IMR-90 (cell line): ENCODE data around the gene TMEM161A. TPM values are rescaled to one million over a fixed set of nuclear protein-coding genes. Genes with fewer than 3 reads are reported as not detected.

Source experiments
- ATAC-seq: fragments of 200-7000 bp; cut with Tn5 transposase; 2 replicates; pipeline ENCODE4 v1.9.1; 2020; ENCODE audit warnings: low read depth, mild to moderate bottlenecking, moderate library complexity
- BruUV-seq: library from RNA; stranded (reverse); fragments of 400-500 nt; replicated peaks from 2 replicates; lab custom pipeline; 2021; lab: Mats Ljungman, UMichigan
- CTCF ChIA-PET: fragments of 300-600 bp; formaldehyde crosslinking; extraction: SDS; loops from one replicate; lab custom pipeline; 2021; ENCODE audit warnings: antibody characterized with exemption; lab: Yijun Ruan, JAX
- POLR2A ChIA-PET: fragments of 300-600 bp; sonication (Branson Sonifier 250); formaldehyde crosslinking; loops from one replicate; lab custom pipeline; 2022; ENCODE audit warnings: antibody characterized with exemption; ENCODE audit not compliant: unreplicated experiment; lab: Charles Lee
- DNase-seq: peaks from one replicate; pipeline ENCODE4 v3.0.0; 2013
- H2AFZ ChIP-seq: replicated peaks from 2 replicates; pipeline ENCODE3; 2013; ENCODE audit warnings: low read length, mild to moderate bottlenecking; ENCODE audit not compliant: poor library complexity
- H2AK5ac ChIP-seq: 2 replicates; pipeline ENCODE4 v1.6.1; 2013; ENCODE audit warnings: low read depth, low read length, inconsistent platforms
- H2AK9ac ChIP-seq: replicated peaks from 2 replicates; pipeline ENCODE3; 2013; ENCODE audit warnings: mild to moderate bottlenecking, low read depth, low read length, moderate library complexity; ENCODE audit not compliant: poor library complexity
- H2BK120ac ChIP-seq: 2 replicates; pipeline ENCODE4 v1.6.1; 2013; ENCODE audit warnings: low read depth, low read length, inconsistent platforms
- H2BK15ac ChIP-seq: 3 replicates; pipeline ENCODE4 v1.6.1; 2013; ENCODE audit warnings: low read depth, low read length, inconsistent platforms
- H2BK20ac ChIP-seq: 2 replicates; pipeline ENCODE4 v1.6.1; 2013; ENCODE audit warnings: low read depth, mild to moderate bottlenecking, inconsistent platforms, low read length, moderate library complexity
- H2BK5ac ChIP-seq: 2 replicates; pipeline ENCODE4 v1.6.1; 2013; ENCODE audit warnings: mild to moderate bottlenecking, low read depth, low read length, inconsistent platforms; ENCODE audit not compliant: poor library complexity, severe bottlenecking
- H3K14ac ChIP-seq: replicated peaks from 2 replicates; pipeline ENCODE4 v1.6.1; 2013; ENCODE audit warnings: low read depth, low read length, inconsistent platforms
- H3K18ac ChIP-seq: 2 replicates; pipeline ENCODE4 v1.6.1; 2013; ENCODE audit warnings: low read depth, low read length, control low read depth
- H3K23ac ChIP-seq: 2 replicates; pipeline ENCODE4 v1.6.1; 2013; ENCODE audit warnings: low read depth, low read length, inconsistent platforms
- H3K27ac ChIP-seq: 2 replicates; pipeline ENCODE4 v1.5.1; 2013; ENCODE audit warnings: mild to moderate bottlenecking, control low read depth, low read length; ENCODE audit not compliant: insufficient read depth
- H3K27me3 ChIP-seq: 2 replicates; pipeline ENCODE4 v1.6.1; 2013; ENCODE audit warnings: low read length; ENCODE audit not compliant: control insufficient read depth, insufficient read depth
- H3K36me3 ChIP-seq: 2 replicates; pipeline ENCODE4 v1.6.1; 2013; ENCODE audit warnings: low read length, mixed read lengths; ENCODE audit not compliant: control insufficient read depth, insufficient read depth
- H3K4ac ChIP-seq: 2 replicates; pipeline ENCODE4 v1.6.1; 2013; ENCODE audit warnings: low read depth, low read length, inconsistent platforms
- H3K4me1 ChIP-seq: 2 replicates; pipeline ENCODE4 v1.6.1; 2013; ENCODE audit warnings: low read length, mixed read lengths; ENCODE audit not compliant: control insufficient read depth, insufficient read depth
- H3K4me2 ChIP-seq: 2 replicates; pipeline ENCODE4 v1.6.1; 2013; ENCODE audit warnings: low read depth, mild to moderate bottlenecking, control low read depth, low read length, moderate library complexity
- H3K4me3 ChIP-seq: 2 replicates; pipeline ENCODE4 v1.5.1; 2013; ENCODE audit warnings: low read depth, mild to moderate bottlenecking, control low read depth, low read length, moderate library complexity; ENCODE audit not compliant: insufficient read depth
- H3K56ac ChIP-seq: 2 replicates; pipeline ENCODE4 v1.6.1; 2013; ENCODE audit warnings: low read length, inconsistent platforms; ENCODE audit not compliant: insufficient read depth; ENCODE audit errors: extremely low read depth
- H3K79me1 ChIP-seq, 2 experiments: 2 replicates each; pipeline ENCODE4 v1.6.1; 2013; ENCODE audit warnings: low read length in 2 of 2, inconsistent platforms in 1 of 2, low read depth in 1 of 2
- H3K9ac ChIP-seq: 2 replicates; pipeline ENCODE4 v1.6.1; 2013; ENCODE audit warnings: low read depth, low read length, control low read depth
- H3K9me1 ChIP-seq: 2 replicates; pipeline ENCODE4 v1.6.1; 2013; ENCODE audit warnings: low read length, inconsistent platforms; ENCODE audit not compliant: insufficient read depth
- H3K9me3 ChIP-seq: 2 replicates; pipeline ENCODE4 v1.6.1; 2013; ENCODE audit warnings: low read length; ENCODE audit not compliant: control insufficient read depth, insufficient read depth
- H4K20me1 ChIP-seq: 2 replicates; pipeline ENCODE4 v1.6.1; 2013; ENCODE audit warnings: low read length, inconsistent platforms; ENCODE audit not compliant: insufficient read depth
- H4K5ac ChIP-seq: 2 replicates; pipeline ENCODE4 v1.6.1; 2013; ENCODE audit warnings: mild to moderate bottlenecking, low read depth, low read length, control low read depth
- H4K8ac ChIP-seq, 2 experiments: 2 replicates each; pipeline ENCODE4 v1.6.1; 2013; ENCODE audit warnings: low read depth in 2 of 2, low read length in 2 of 2, control low read depth in 1 of 2, inconsistent platforms in 1 of 2
- H4K91ac ChIP-seq: 2 replicates; pipeline ENCODE4 v1.6.1; 2013; ENCODE audit warnings: low read depth, low read length, inconsistent platforms; ENCODE audit not compliant: insufficient read depth
- CEBPB ChIP-seq: IDR thresholded peaks from 2 replicates; pipeline ENCODE4 v1.6.1; 2012; ENCODE audit warnings: low read depth, low read length, improper control_type of control experiment
- CHD1 ChIP-seq: IDR thresholded peaks from 2 replicates; pipeline ENCODE4 v1.6.1; 2012; ENCODE audit warnings: low read depth, low read length, improper control_type of control experiment
- FOS ChIP-seq: fragments of 150-350 bp; IDR thresholded peaks from 2 replicates; pipeline ENCODE4 v1.6.1; 2016; ENCODE audit warnings: low read depth, low read length
- MAFK ChIP-seq: IDR thresholded peaks from 2 replicates; pipeline ENCODE4 v1.6.1; 2012; ENCODE audit warnings: low read depth, low read length, improper control_type of control experiment
- MAZ ChIP-seq: IDR thresholded peaks from 2 replicates; pipeline ENCODE4 v1.6.1; 2012; ENCODE audit warnings: low read depth, mild to moderate bottlenecking, low read length, improper control_type of control experiment, moderate library complexity, borderline replicate concordance
- MXI1 ChIP-seq: IDR thresholded peaks from 2 replicates; pipeline ENCODE4 v1.6.1; 2012; ENCODE audit warnings: low read depth, mild to moderate bottlenecking, low read length, moderate library complexity, borderline replicate concordance
- NFE2L2 ChIP-seq: fragments of 150-350 bp; IDR thresholded peaks from 2 replicates; pipeline ENCODE4 v1.6.1; 2016; ENCODE audit warnings: low read depth, mild to moderate bottlenecking, low read length
- POLR2A ChIP-seq: IDR thresholded peaks from 2 replicates; pipeline ENCODE4 v1.6.1; 2012; ENCODE audit warnings: mild to moderate bottlenecking, low read depth, low read length
- RAD21 ChIP-seq: IDR thresholded peaks from 2 replicates; pipeline ENCODE4 v1.6.1; 2012; ENCODE audit warnings: low read length, improper control_type of control experiment
- RFX5 ChIP-seq: IDR thresholded peaks from 2 replicates; pipeline ENCODE4 v1.8.0; 2012; ENCODE audit warnings: low read depth, mild to moderate bottlenecking, low read length, moderate library complexity
- SMC3 ChIP-seq: fragments of 150-350 bp; IDR thresholded peaks from 2 replicates; pipeline ENCODE4 v1.6.1; 2016; ENCODE audit warnings: low read depth, mild to moderate bottlenecking, antibody characterized with exemption, low read length, moderate library complexity
- WGBS, 2 experiments: methylation state at CpG; one replicate each; pipeline versions ENCODE4 v1.1.5 to v1.1.7; 2013; ENCODE audit warnings: missing lambda C conversion rate in 2 of 2; ENCODE audit not compliant: insufficient read length in 1 of 2; ENCODE audit errors: extremely low coverage in 2 of 2; 5-methylcytosine and 5-hydroxymethylcytosine counted together
- dilution Hi-C: fragments of 300-500 bp; cut with HindIII; formaldehyde crosslinking; loops from one replicate; pipeline ENCODE4 v1.14.3; 2018; ENCODE audit warnings: low sequenced_read_pairs; ENCODE audit not compliant: unreplicated experiment
- in situ Hi-C: fragments of 300-500 bp; cut with MboI; formaldehyde crosslinking; loops from 3 replicates; pipeline ENCODE4 v1.14.3; 2019; ENCODE audit warnings: low sequenced_read_pairs, inconsistent platforms, mixed read lengths
- intact Hi-C: fragments of 100-400 bp; cut with micrococcal nuclease; formaldehyde crosslinking; loops from 2 replicates; pipeline ENCODE4 v1.10.0; 2022
- polyA plus RNA-seq, 3 experiments: library from polyadenylated mRNA; depleted of rRNA; stranded (reverse); fragments of >200 nt; gene quantifications; 2 replicates each; pipeline ENCODE4 v1.2.3, GENCODE V29; 2012; ENCODE audit warnings: low replicate concordance in 1 of 3
- total RNA-seq: library from RNA; depleted of rRNA; stranded (reverse); fragments of >200 nt; gene quantifications from 2 replicates; pipeline ENCODE4 v1.2.3, GENCODE V29; 2012
- TF ChIP-seq, protein P1 (sequence below): conservative IDR thresholded peaks from 2 replicates; pipeline ENCODE4 v1.5.1; 2012; ENCODE audit warnings: mild to moderate bottlenecking, low read depth, low read length, improper control_type of control experiment
- TF ChIP-seq, protein P2 (sequence below): fragments of 150-350 bp; IDR thresholded peaks from 2 replicates; pipeline ENCODE4 v1.6.1; 2016; ENCODE audit warnings: low read depth, mild to moderate bottlenecking, low read length, moderate library complexity, borderline replicate concordance

TMEM161A gene
- total and polyA plus RNA-seq, 2 of the 4 experiments (the other 2 are of a cell fraction), result 11.1 to 34.8 TPM

DNA sequence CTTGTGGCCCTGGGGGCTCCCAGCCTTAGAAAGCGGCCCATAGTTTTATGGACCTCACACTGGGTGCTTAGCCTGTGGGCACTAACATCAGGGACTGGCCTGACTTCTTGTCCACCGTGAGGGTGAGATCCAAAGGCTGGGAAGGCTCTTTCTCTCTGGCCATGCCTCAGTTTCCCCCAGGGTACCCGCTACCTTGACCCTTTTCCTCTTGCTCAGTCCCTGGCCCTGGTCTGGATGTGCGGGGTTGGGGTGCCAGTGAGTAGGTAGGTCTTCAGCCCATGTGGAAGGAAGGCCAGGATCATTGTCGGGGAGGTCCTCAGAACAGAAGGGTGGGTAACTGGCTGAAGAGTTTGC, 1.6 kb upstream of the TMEM161A start:
- Histone ChIP-seq H2AK5ac (no peak overlapping the region), H3K9me3 (no peaks in the 10 kb centered on the region), H4K5ac (no peak overlapping the region), H3K27ac (no peak overlapping the region), H4K20me1 (peaks cover 4% of the 10 kb centered on the region; the same call in 1 of the 2 replicates), H3K14ac (no peak overlapping the region), H3K4me2 (no peak overlapping the region), H3K4me3 (no peak overlapping the region), H3K27me3 (no peaks in the 10 kb centered on the region), H4K91ac (no peak overlapping the region), H2BK15ac (no peak overlapping the region), H2BK5ac (no peak overlapping the region), H4K8ac (no peak overlapping the region), H3K56ac (no peak overlapping the region), H3K4ac (no peak overlapping the region), H3K4me1 (peaks cover 6% of the 10 kb centered on the region; the same call in 1 of the 2 replicates), H2BK120ac (no peak overlapping the region), H2AFZ (peak overlapping the region; percentile 33), H3K9me1 (no peaks in the 10 kb centered on the region), H3K23ac (no peak overlapping the region), H3K79me1 (peaks cover 8 to 19% of the 10 kb centered on the region in 2 experiments; a peak in 3 of 4 replicates), H3K36me3 (no peaks in the 10 kb centered on the region), H2AK9ac (peak overlapping the region; percentile 70), H3K9ac (no peak overlapping the region), H3K18ac (no peak overlapping the region), H2BK20ac (no peak overlapping the region)
- DNase-seq (no peak), ATAC-seq (no peak)
- dilution Hi-C loops (no loop called here), in situ Hi-C loops (no loop called here), intact Hi-C loops (loop anchor here (1.0 to 10.0 kb wide), 3 partner anchors 77 to 185 kb away; partner anchors contain the start of genes MAU2, SLC25A42 and SUGP1)
- TF ChIP-seq FOS (no peak), CEBPB (no peak), SMC3 (no peak), MAZ (no peak), RAD21 (no peak), NFE2L2 (no peak), RFX5 (no peak), MAFK (no peak), CHD1 (no peak), POLR2A (no peak), MXI1 (no peak)
- TF ChIP-seq, protein P1, sequence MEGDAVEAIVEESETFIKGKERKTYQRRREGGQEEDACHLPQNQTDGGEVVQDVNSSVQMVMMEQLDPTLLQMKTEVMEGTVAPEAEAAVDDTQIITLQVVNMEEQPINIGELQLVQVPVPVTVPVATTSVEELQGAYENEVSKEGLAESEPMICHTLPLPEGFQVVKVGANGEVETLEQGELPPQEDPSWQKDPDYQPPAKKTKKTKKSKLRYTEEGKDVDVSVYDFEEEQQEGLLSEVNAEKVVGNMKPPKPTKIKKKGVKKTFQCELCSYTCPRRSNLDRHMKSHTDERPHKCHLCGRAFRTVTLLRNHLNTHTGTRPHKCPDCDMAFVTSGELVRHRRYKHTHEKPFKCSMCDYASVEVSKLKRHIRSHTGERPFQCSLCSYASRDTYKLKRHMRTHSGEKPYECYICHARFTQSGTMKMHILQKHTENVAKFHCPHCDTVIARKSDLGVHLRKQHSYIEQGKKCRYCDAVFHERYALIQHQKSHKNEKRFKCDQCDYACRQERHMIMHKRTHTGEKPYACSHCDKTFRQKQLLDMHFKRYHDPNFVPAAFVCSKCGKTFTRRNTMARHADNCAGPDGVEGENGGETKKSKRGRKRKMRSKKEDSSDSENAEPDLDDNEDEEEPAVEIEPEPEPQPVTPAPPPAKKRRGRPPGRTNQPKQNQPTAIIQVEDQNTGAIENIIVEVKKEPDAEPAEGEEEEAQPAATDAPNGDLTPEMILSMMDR, result no peak
- TF ChIP-seq, protein P2, sequence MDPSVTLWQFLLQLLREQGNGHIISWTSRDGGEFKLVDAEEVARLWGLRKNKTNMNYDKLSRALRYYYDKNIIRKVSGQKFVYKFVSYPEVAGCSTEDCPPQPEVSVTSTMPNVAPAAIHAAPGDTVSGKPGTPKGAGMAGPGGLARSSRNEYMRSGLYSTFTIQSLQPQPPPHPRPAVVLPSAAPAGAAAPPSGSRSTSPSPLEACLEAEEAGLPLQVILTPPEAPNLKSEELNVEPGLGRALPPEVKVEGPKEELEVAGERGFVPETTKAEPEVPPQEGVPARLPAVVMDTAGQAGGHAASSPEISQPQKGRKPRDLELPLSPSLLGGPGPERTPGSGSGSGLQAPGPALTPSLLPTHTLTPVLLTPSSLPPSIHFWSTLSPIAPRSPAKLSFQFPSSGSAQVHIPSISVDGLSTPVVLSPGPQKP, result no peak
- no TSS peak for BruUV-seq
- WGBS, 2 experiments, result 50% methylated on average over 2 of the region's 5 CpGs; no CpG with 5 or more reads in 1 of the 2 experiments
- ChIA-PET POLR2A (no interaction called here), CTCF (no interaction called here)
